GM21360 (cell line): ENCODE results near the gene ALDH3A1.

ENCODE experiments used
- ATAC-seq: cut with Tn5 transposase; IDR thresholded peaks from one replicate; pipeline ENCODE4 v1.9.1; 2021; ENCODE audit warnings: mild to moderate bottlenecking, moderate library complexity; ENCODE audit not compliant: unreplicated experiment

The ALDH3A1 gene

GRCh38 chr17:19720631-19721426, 27.3 kb downstream of the ALDH3A1 start:
- no peak for ATAC-seq

GRCh38 chr17:19720210-19720475, 28.0 kb downstream of the ALDH3A1 start:
- no peak for ATAC-seq

- ATAC-seq, result no peak
Measured at GRCh38 chr17:19719355-19720209, 28.5 kb downstream of the ALDH3A1 start.

DNA sequence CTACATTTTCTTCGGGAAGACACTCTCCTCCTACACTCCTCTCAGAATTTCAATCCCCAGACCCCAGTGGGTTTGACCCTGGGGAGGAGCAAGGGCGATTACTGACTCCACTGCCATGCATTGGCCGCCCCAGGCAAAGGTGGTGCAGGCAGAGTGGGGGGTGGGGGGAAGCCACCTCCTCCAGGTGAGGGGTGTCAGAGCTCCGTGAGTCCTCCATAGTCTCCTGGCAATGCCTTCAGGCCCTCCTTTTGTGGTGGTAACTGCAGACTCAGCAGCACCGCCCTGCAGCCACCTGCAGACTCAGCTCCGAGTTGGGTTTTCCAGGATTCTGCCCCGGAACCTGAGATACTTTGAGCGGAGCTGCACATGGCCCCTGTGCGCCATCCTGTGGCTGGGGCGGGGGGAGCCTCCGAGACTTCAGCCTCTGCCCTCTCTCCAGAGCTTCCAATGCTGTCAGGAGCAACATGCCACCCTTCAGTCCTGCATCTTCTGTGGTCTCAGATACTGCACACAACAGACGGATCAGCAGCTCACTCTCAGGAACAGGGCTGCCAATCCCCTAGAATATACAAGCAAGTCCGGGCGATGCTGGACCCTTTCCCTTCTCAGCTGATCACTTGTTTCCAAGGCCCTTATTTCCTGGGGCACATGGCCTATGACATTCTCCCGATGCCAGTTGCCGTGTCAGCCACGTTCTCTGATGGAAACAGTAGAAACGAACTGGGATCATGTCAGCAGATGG, 29.3 kb downstream of the ALDH3A1 start:
- ATAC-seq, result no peak

DNA sequence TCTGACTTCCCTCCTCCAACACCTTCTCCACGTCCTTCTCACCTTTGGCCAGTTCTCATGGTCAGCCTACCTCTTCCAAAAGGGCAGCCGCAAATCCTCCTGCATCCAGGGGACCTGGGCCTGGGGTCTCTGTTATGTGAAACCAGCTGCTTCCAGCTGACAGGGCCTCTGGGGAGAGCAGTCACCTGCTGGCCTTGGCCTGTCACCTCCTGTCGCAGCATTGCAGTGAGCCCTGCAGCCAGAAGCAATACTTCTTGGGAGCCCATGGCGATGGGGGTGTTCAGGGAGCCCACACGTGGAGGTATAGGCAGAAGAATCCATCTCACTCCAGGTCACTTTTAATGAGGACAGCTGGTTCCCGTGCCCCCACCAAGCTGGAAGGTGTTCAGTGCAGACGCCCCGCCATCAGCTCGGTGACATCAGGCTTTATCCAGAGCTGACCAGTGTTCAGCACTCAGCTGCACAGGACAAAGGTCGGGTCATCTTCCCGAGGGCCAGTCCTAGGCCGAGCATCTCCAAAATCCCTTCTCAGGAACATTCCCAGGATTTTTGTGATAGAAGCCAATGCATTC, 30.0 kb downstream of the ALDH3A1 start:
- ATAC-seq, result no peak

DNA sequence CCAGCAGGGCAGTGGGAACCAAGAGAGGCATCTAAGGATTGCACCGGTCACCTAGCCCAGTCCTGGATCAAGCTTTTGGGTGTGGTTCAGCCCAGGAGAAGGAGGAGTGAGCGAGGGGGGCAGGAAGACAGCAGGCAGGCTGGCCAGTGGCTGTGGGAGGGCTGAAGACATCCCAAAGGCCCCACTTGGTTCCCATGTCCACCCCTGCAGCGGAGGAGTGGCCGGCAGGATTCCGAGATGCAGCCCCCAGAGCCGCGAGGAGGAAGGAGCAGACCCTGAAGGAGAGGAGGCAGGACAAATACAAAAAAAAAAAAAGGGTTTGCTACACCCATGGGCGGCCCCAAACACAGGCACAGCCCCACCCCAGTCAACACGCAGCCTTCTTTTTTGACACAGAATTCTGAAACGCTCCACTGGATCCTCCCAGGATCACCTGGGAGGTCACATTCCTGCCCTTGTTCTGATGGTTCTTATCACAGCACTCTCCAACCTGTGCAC, 30.6 kb downstream of the ALDH3A1 start:
- ATAC-seq, result no peak

- no peak for ATAC-seq
Measured at GRCh38 chr17:19717031-19717360, 31.1 kb downstream of the ALDH3A1 start.

- no peak for ATAC-seq
Measured at GRCh38 chr17:19716108-19717030, 31.7 kb downstream of the ALDH3A1 start, which contains the start of gene SLC47A2. Gene SLC47A2, minus strand, starts transcription at chr17:19716584. Its CDS starts 29 bp downstream, at chr17:19716555.

DNA sequence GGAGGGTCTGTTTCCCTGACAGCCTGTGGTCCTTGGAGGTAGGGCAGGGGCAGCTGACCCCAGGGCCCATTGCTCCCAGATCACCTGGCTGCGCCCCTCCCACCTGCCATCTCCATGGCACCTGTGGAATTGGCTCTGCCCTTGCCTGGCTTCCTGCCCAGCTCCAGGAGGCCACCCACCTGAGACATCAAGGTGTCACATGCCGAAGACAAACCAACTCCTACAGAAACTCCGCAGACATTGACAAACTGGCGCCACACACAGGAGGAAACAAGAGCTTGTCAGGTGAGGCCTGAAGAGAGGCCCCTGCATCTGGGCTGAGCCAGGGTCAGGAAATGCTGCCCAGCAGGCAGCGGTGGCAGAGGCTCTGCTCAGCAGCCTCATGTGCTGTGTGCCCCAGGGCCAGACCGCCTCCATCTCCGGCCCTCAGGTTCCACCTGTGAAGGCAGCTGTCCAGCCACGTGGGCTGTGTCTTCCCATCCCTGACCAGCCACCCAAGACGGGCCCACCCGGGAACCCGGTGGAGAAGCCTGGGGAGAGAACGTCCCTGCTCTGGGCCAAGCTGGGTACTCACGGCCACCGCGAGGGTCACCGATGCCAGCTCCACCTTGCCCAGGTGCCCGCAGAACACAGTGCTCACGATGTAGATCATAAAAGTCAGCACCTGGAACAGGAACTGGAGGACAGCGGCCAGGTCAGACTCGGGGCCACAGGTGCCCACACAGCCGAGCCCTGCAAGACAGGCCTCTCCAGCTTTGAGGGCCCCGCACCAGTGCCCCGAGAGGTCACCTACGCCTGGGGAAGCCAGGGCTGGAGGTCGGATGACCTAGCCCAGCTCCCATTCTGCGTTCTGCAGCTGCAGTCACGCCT, 33.3 kb downstream of the ALDH3A1 start:
- ATAC-seq, result no peak

DNA sequence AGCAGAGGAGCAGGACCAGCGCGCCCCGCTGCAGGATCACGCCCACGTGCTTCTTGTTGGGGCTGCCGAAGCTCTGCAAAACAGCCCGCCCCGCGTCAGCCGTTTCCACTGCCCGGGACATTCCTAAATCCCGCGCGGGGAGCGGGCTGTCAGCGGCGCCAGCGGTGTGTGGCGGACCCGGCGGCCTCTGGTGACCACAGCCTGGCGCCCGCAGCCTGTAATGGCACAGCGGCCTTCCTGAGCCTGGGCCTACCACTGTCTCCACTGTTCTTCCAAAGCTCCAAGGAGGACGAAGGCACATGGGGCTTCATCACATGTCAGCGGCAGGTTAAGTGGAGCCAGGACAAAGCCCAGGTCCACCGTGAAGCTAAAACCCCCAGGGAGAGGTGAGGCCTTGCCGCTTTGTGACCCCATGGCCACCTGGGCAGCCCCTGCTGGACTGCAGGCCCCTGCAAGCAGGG, 34.2 kb downstream of the ALDH3A1 start:
- ATAC-seq, result no peak

DNA sequence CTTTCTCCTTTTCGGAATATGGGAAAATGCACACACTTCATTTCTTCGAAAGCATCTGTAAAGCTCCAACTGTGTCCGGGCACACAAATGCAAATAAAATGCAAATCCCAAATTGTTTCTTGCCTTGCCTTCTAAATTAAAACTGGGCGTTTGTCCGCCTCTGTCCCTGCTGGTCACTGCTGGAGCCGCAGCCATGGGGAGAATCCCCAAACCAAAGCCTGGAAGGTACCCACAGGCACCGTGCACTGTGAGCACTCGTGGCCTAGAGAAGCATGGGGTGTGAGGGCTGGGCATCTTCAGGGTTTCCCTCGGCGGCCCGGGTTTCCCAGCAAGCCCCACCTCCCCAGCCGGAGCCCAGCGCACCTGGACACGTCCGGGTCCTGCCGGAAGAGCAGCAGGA, 34.6 kb downstream of the ALDH3A1 start:
- no peak for ATAC-seq

DNA sequence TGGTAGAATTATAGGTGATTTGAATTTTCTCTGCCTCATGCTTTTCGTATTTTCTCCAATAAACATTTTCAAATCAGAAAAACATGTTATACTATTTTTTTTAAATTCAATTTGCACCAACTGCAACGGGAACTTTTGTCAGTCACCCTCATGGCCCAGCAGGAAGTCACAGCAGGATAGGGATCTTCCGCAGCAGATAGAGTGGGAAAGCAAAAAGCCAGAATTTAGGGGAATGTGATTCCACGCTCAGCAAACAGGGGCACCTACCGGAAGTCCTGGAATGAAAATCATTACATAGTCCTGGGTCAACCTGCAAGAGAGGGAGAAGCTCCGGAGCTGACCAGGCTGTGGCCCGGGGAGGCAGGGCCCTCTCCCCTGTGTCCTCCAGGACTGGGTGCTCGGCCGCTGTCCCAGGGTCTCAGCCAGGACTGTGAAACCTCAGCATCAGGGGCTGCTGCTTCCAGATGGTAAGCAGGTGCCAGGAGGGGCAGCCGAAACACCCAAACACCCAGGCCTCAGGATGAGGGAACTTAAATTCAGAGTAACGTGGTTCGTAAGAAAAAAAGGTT, 35.6 kb downstream of the ALDH3A1 start:
- ATAC-seq, result no peak

GRCh38 chr17:19709841-19710240, 38.3 kb downstream of the ALDH3A1 start:
- no peak for ATAC-seq

- ATAC-seq, result no peak
Measured at GRCh38 chr17:19708431-19709175, 39.5 kb downstream of the ALDH3A1 start.

GRCh38 chr17:19707728-19708221, 40.3 kb downstream of the ALDH3A1 start:
- no peak for ATAC-seq

DNA sequence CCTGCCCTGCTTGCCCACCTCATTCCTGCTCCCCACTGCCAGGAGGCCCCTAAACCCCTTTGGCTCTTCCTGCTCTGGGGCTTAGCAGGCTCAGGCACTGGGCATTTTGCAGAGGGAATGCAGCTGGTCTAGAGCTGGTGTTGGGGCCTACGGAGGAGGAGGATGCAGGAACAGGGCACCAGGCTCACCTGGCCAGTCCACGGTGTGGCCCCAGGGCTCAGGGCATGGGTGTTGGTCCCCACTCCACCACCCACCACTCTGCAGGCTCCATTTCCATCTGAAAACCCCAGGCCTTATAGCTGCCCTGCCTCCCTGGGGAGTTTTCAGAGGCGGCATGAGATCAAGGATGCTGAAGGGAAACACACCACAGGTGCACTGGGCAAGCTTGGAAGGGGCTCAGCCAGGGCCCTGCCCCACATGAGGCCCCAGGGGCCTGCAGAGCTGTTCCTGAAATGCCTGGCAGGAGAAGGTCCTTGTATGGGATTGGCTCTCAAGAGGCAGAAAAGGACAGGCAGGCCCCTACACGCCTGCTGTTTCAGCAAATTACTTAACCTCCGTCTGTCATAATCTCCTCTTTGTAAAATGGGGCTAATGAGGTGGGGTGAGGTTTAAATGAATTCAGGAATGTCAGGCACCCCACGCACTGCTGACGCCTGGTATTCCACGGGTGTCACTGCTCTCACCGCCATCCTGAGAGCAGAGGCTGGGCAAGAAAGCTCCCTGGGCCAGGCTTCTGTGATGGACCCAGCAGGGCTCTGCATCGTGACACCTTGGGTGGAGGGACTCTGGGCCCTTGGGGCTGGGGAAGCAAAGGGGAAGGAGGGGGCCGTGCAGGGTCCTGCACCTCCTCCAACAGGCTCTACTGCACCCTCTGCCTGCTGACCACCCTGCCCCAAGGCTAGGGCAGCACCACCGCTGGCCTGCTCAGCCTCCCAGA, 41.0 kb downstream of the ALDH3A1 start:
- ATAC-seq, result no peak
